Measurements from ENCODE around the gene JPH3.

GRCh38 chr16:87740441-87740840, 138.1 kb downstream of the JPH3 start:
- no peak for TF ChIP-seq CTCF (conservative IDR thresholded peaks at IDR 0.05)
- TF ChIP-seq EZH2 (IDR thresholded peaks at IDR 0.05; ENCODE audit: low read depth), result no peak
